Measurements from ENCODE around the gene NCOA6. TPM values are rescaled to one million over a fixed set of nuclear protein-coding genes. Genes with fewer than 3 reads are reported as not detected.
"Not testable (repeated sequence)": the region's sequence is repeated elsewhere in the genome, so short reads cannot be mapped to it uniquely, and the experiment has no call there.

Gene NCOA6
- total and polyA plus RNA-seq, 4 donors = 18.6 to 49.6 (median 33.6) TPM

- 27% methylated on average over 2 of the region's 2 CpGs for WGBS (ENCODE audit: insufficient coverage)
- peak in 2 of 6 donors; percentile 36 to 45 for DNase-seq (ENCODE audit: low read depth in 4 of 6, low spot score in 6 of 6)
- no peaks in the 10 kb centered on the region for H3K9me3 ChIP-seq (ENCODE audit: control insufficient read depth, insufficient read depth, low read length)
- H3K36me3 ChIP-seq (ENCODE audit: control insufficient read depth, insufficient read depth, low read length) = peaks cover 18% of the 10 kb centered on the region
- H3K4me1 ChIP-seq (ENCODE audit: control insufficient read depth, insufficient read depth, low read length) = no peaks in the 10 kb centered on the region
- no peak overlapping the region for H3K27ac ChIP-seq (ENCODE audit: low read depth, low read length)
- no peaks in the 10 kb centered on the region for H3K27me3 ChIP-seq (ENCODE audit: control insufficient read depth, insufficient read depth, low read length)
- no peak overlapping the region for H3K4me3 ChIP-seq (ENCODE audit: low read depth, low read length)
These were observed 34.0 kb downstream of the NCOA6 start for GRCh38 chr20:34791289-34792020.

DNA sequence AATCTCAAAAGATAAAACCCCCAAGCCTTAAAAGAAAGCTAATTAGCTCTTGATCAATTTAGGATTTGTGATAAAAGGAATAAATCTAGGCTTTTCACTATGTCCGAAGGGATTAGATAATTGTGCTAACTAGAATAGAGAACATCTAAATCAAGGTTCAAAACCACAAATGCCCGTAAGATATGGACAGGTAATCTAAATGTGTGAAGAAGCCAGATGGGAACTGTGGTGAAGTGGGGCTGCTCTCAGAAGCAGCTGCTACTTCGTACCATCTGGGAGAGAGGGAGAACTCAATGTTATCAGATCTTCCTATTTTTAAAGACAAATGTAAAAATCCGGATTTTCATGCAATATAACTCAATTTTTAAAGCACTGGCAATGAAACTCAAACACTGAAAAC is 44.2 kb downstream of the NCOA6 start:
- Histone ChIP-seq H3K36me3 (ENCODE audit: control insufficient read depth, insufficient read depth, low read length) (peaks cover 14% of the 10 kb centered on the region), H3K27ac (ENCODE audit: low read depth, low read length) (no peak overlapping the region), H3K4me3 (ENCODE audit: low read depth, low read length) (no peak overlapping the region), H3K9me3 (ENCODE audit: control insufficient read depth, insufficient read depth, low read length) (no peaks in the 10 kb centered on the region), H3K4me1 (ENCODE audit: control insufficient read depth, insufficient read depth, low read length) (no peaks in the 10 kb centered on the region), H3K27me3 (ENCODE audit: control insufficient read depth, insufficient read depth, low read length) (no peaks in the 10 kb centered on the region)
- no CpG with 5 or more reads among the region's 4 CpGs for WGBS (ENCODE audit: insufficient coverage)
- DNase-seq (ENCODE audit: low read depth in 4 of 6, low spot score in 6 of 6) = no peak

GRCh38 chr20:34780291-34780690 is 45.2 kb downstream of the NCOA6 start:
- not testable (repeated sequence) for H3K27me3 ChIP-seq (ENCODE audit: control insufficient read depth, insufficient read depth, low read length); H3K4me1 ChIP-seq (ENCODE audit: control insufficient read depth, insufficient read depth, low read length); H3K27ac ChIP-seq (ENCODE audit: low read depth, low read length); H3K9me3 ChIP-seq (ENCODE audit: control insufficient read depth, insufficient read depth, low read length); DNase-seq (ENCODE audit: low read depth in 4 of 6, low spot score in 6 of 6); H3K4me3 ChIP-seq (ENCODE audit: low read depth, low read length)
- WGBS (ENCODE audit: insufficient coverage) = 100% methylated on average over 1 of the region's 8 CpGs
- peaks cover 22% of the 10 kb centered on the region for H3K36me3 ChIP-seq (ENCODE audit: control insufficient read depth, insufficient read depth, low read length)

DNA sequence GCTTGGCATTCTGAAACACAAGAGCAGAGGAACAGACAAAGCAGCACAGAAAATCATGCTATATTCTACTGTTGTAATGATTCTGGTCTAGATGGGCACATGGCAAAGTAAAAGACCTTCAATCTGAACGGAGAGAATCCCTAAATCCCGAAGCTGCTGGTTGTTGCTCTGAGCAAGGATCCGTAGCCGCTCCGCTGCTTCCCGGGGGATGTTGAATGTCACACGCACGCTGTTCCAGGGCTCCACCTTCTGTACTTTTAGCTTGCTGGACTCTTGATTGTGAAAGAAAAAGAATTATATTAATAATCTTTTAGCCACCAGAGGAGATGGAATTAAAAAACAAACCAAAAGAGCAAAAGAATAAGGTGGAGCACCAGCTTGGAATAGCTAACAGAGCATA is 49.3 kb downstream of the NCOA6 start:
- no peaks in the 10 kb centered on the region for H3K27me3 ChIP-seq (ENCODE audit: control insufficient read depth, insufficient read depth, low read length)
- no peak for DNase-seq (ENCODE audit: low read depth in 4 of 6, low spot score in 6 of 6)
- H3K9me3 ChIP-seq (ENCODE audit: control insufficient read depth, insufficient read depth, low read length) = no peaks in the 10 kb centered on the region
- peaks cover 29% of the 10 kb centered on the region for H3K36me3 ChIP-seq (ENCODE audit: control insufficient read depth, insufficient read depth, low read length)
- no peaks in the 10 kb centered on the region for H3K4me1 ChIP-seq (ENCODE audit: control insufficient read depth, insufficient read depth, low read length)
- 77% methylated on average over 2 of the region's 8 CpGs for WGBS (ENCODE audit: insufficient coverage)
- no peak overlapping the region for H3K4me3 ChIP-seq (ENCODE audit: low read depth, low read length)
- H3K27ac ChIP-seq (ENCODE audit: low read depth, low read length) = no peak overlapping the region

DNA sequence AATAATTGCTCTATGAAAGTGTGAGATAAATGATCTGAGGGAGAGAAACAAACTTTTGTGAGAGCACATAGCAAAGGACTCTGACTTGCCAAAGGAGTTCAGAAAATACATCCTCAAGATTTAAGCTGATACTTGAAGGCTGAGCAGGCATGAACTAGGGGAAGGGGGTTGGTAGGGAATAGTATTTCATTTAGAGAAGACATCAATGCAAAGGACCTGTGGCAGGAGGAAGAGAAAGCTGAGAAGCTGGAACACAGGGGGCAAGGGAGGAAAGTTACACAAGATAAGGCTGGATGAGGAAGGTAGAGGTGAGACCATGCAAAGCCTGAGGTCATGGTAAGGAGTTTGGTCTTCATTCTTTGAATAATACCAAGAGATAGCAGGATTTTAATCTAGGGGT is 50.6 kb downstream of the NCOA6 start:
- Histone ChIP-seq H3K4me1 (ENCODE audit: control insufficient read depth, insufficient read depth, low read length) (no peaks in the 10 kb centered on the region), H3K36me3 (ENCODE audit: control insufficient read depth, insufficient read depth, low read length) (peaks cover 31% of the 10 kb centered on the region), H3K27me3 (ENCODE audit: control insufficient read depth, insufficient read depth, low read length) (no peaks in the 10 kb centered on the region), H3K9me3 (ENCODE audit: control insufficient read depth, insufficient read depth, low read length) (no peaks in the 10 kb centered on the region), H3K27ac (ENCODE audit: low read depth, low read length) (no peak overlapping the region), H3K4me3 (ENCODE audit: low read depth, low read length) (no peak overlapping the region)
- no peak for DNase-seq (ENCODE audit: low read depth in 4 of 6, low spot score in 6 of 6)

- peaks cover 31% of the 10 kb centered on the region for H3K36me3 ChIP-seq (ENCODE audit: control insufficient read depth, insufficient read depth, low read length)
- no peak for DNase-seq (ENCODE audit: low read depth in 4 of 6, low spot score in 6 of 6)
- no peaks in the 10 kb centered on the region for H3K4me1 ChIP-seq (ENCODE audit: control insufficient read depth, insufficient read depth, low read length)
- no peak overlapping the region for H3K4me3 ChIP-seq (ENCODE audit: low read depth, low read length)
- no peaks in the 10 kb centered on the region for H3K27me3 ChIP-seq (ENCODE audit: control insufficient read depth, insufficient read depth, low read length)
- WGBS (ENCODE audit: insufficient coverage) = no CpG with 5 or more reads among the region's 3 CpGs
- no peaks in the 10 kb centered on the region for H3K9me3 ChIP-seq (ENCODE audit: control insufficient read depth, insufficient read depth, low read length)
- H3K27ac ChIP-seq (ENCODE audit: low read depth, low read length) = no peak overlapping the region
These were observed 51.0 kb downstream of the NCOA6 start for GRCh38 chr20:34774449-34774848.

DNA sequence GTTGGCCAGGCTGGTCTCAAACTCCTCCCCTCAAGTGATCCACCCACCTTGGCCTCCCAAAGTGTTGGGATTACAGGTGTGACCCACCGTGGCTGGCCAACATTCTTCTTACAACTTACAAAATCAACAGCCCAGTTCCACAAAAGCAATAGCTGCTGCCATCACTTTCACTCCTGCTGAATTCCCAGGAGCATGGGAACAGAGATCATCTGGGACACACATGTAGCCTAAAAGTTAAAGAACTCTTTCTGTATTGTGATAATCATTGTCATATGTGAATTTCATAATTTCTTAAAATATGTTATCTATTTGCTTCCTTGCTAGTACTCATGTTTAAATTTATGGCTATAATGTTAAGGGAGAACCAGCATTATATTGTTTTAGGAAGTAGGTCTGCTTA is 51.7 kb downstream of the NCOA6 start:
- WGBS (ENCODE audit: insufficient coverage) = 86% methylated on average over 1 of the region's 1 CpG

GRCh38 chr20:34772437-34772836 is 53.0 kb downstream of the NCOA6 start:
- WGBS (ENCODE audit: insufficient coverage) = no CpG with 5 or more reads among the region's 3 CpGs
- Histone ChIP-seq H3K4me1 (ENCODE audit: control insufficient read depth, insufficient read depth, low read length) (no peaks in the 10 kb centered on the region), H3K27ac (ENCODE audit: low read depth, low read length) (no peak overlapping the region), H3K4me3 (ENCODE audit: low read depth, low read length) (no peak overlapping the region), H3K27me3 (ENCODE audit: control insufficient read depth, insufficient read depth, low read length) (no peaks in the 10 kb centered on the region), H3K36me3 (ENCODE audit: control insufficient read depth, insufficient read depth, low read length) (peaks cover 29% of the 10 kb centered on the region), H3K9me3 (ENCODE audit: control insufficient read depth, insufficient read depth, low read length) (no peaks in the 10 kb centered on the region)
- DNase-seq (ENCODE audit: low read depth in 4 of 6, low spot score in 6 of 6) = no peak

More for the DNA sequence above, 51.7 kb downstream of the NCOA6 start:
- H3K27ac ChIP-seq (ENCODE audit: low read depth, low read length) = no peak overlapping the region
- no peaks in the 10 kb centered on the region for H3K9me3 ChIP-seq (ENCODE audit: control insufficient read depth, insufficient read depth, low read length)
- H3K27me3 ChIP-seq (ENCODE audit: control insufficient read depth, insufficient read depth, low read length) = no peaks in the 10 kb centered on the region
- no peak for DNase-seq (ENCODE audit: low read depth in 4 of 6, low spot score in 6 of 6)
- H3K4me1 ChIP-seq (ENCODE audit: control insufficient read depth, insufficient read depth, low read length) = no peaks in the 10 kb centered on the region
- H3K36me3 ChIP-seq (ENCODE audit: control insufficient read depth, insufficient read depth, low read length) = peaks cover 35% of the 10 kb centered on the region
- no peak overlapping the region for H3K4me3 ChIP-seq (ENCODE audit: low read depth, low read length)

DNA sequence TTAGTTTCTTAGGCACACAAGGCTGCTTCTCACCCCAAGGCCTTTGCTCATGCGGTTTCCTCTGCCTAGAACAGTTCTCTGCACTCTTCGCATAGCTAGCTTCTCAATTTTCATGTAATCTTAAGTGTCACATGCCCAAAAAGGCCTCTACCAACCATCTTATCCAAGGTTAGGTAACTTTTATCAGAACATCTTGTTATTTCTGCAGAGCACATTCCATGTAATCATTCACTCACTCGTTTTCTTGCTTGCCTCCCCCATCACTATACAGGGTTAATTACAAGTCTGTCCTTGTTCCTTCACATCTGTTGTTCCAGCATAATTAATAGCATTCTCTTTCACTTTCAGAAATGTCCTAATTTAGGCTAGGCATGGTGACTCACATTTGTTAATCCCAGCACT is 53.8 kb downstream of the NCOA6 start:
- Histone ChIP-seq H3K9me3 (ENCODE audit: control insufficient read depth, insufficient read depth, low read length) (no peaks in the 10 kb centered on the region), H3K27ac (ENCODE audit: low read depth, low read length) (no peak overlapping the region), H3K36me3 (ENCODE audit: control insufficient read depth, insufficient read depth, low read length) (peaks cover 33% of the 10 kb centered on the region), H3K4me1 (ENCODE audit: control insufficient read depth, insufficient read depth, low read length) (no peaks in the 10 kb centered on the region), H3K27me3 (ENCODE audit: control insufficient read depth, insufficient read depth, low read length) (no peaks in the 10 kb centered on the region), H3K4me3 (ENCODE audit: low read depth, low read length) (no peak overlapping the region)
- WGBS (ENCODE audit: insufficient coverage) = 84% methylated on average over 3 of the region's 3 CpGs
- no peak for DNase-seq (ENCODE audit: low read depth in 4 of 6, low spot score in 6 of 6)

- DNase-seq (ENCODE audit: low read depth in 4 of 6, low spot score in 6 of 6) = peak in 1 of 6 donors; percentile 62
- Histone ChIP-seq H3K9me3 (ENCODE audit: control insufficient read depth, insufficient read depth, low read length) (no peaks in the 10 kb centered on the region), H3K27ac (ENCODE audit: low read depth, low read length) (no peak overlapping the region), H3K4me3 (ENCODE audit: low read depth, low read length) (no peak overlapping the region), H3K27me3 (ENCODE audit: control insufficient read depth, insufficient read depth, low read length) (no peaks in the 10 kb centered on the region), H3K4me1 (ENCODE audit: control insufficient read depth, insufficient read depth, low read length) (no peaks in the 10 kb centered on the region), H3K36me3 (ENCODE audit: control insufficient read depth, insufficient read depth, low read length) (peaks cover 31% of the 10 kb centered on the region)
- 60% methylated on average over 1 of the region's 3 CpGs for WGBS (ENCODE audit: insufficient coverage)
These were observed 57.4 kb downstream of the NCOA6 start for GRCh38 chr20:34768096-34768495.

Measured in spinal cord (tissue), 10 donors.